ENCODE results near the gene CDH23. TPM values are rescaled to one million over a fixed set of nuclear protein-coding genes. Genes with fewer than 3 reads are reported as not detected.

The CDH23 gene
- total RNA-seq, 1 donor from 2014 or later, result 0.29 TPM

DNA sequence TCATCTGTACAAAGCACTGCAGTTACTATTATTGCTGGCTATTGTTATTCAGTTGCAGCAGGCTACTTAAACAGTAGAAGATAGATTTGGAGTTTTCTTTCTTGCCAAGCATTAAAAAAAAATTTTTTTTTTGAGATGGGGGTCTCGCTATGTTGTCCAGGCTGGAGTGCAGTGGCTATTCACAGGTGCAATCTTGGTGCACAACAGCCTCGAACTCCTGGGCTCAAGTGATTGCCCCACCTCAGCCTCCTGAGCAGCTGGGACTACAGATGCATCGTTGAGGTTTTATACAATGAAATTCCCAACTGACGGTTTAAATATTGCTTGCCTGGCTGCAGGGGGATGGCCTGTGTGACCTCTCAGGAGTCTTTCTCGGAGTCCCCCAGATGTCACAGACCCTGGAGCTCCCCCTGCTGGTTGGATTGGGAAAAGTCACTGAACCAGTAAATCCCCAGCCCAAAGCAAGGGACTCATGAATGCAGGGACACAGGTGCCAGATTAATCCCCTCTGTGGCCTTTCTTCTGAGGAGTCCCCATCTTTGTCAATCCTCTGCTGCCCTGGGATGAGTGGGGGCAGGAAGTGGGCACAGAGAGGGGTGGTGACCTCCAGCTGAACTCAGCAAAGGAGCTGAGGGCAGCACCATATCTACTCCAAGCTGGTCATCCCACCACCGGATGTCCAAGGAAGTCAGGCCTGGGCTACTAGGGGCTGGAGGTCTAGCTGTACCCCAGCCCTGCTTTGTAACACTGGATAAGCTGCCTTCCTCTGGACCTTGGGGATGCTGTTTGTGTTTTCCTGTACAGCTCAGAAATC is 173.3 kb downstream of the CDH23 start:
- TF ChIP-seq, protein P1, sequence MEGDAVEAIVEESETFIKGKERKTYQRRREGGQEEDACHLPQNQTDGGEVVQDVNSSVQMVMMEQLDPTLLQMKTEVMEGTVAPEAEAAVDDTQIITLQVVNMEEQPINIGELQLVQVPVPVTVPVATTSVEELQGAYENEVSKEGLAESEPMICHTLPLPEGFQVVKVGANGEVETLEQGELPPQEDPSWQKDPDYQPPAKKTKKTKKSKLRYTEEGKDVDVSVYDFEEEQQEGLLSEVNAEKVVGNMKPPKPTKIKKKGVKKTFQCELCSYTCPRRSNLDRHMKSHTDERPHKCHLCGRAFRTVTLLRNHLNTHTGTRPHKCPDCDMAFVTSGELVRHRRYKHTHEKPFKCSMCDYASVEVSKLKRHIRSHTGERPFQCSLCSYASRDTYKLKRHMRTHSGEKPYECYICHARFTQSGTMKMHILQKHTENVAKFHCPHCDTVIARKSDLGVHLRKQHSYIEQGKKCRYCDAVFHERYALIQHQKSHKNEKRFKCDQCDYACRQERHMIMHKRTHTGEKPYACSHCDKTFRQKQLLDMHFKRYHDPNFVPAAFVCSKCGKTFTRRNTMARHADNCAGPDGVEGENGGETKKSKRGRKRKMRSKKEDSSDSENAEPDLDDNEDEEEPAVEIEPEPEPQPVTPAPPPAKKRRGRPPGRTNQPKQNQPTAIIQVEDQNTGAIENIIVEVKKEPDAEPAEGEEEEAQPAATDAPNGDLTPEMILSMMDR (IDR thresholded peaks at IDR 0.05), result no peak
- ChIA-PET POLR2A (interaction anchor here (0.7 to 0.9 kb wide), 2 partner anchors 174 to 242 kb away, joined by 3 read pairs; partner anchors contain the start of gene CDH23), CTCF (interaction anchor here (0.6 to 7.3 kb wide), 23 partner anchors 8 to 335 kb away, joined by 3 to 109 read pairs (median 4); partner anchors contain the start of genes CDH23 and SLC29A3)
- intact Hi-C loops (cut with micrococcal nuclease), result loop anchor here (1.0 to 5.0 kb wide), 6 partner anchors 137 to 256 kb away; partner anchors contain the start of genes CDH23 and SLC29A3
- peaks cover 5% of the 10 kb centered on the region for H3K27me3 Mint-ChIP-seq
- no peak overlapping the region for H3K27ac Mint-ChIP-seq
- H3K4me1 Mint-ChIP-seq, result no peaks in the 10 kb centered on the region
- no peak overlapping the region for H3K4me3 Mint-ChIP-seq
- no peaks in the 10 kb centered on the region for H3K9me3 Mint-ChIP-seq
- ATAC-seq (ENCODE audit: low read depth) (peak; percentile 67), DNase-seq (peak; percentile 62)
- H3K36me3 Mint-ChIP-seq (ENCODE audit: low read depth), result no peaks in the 10 kb centered on the region

DNA sequence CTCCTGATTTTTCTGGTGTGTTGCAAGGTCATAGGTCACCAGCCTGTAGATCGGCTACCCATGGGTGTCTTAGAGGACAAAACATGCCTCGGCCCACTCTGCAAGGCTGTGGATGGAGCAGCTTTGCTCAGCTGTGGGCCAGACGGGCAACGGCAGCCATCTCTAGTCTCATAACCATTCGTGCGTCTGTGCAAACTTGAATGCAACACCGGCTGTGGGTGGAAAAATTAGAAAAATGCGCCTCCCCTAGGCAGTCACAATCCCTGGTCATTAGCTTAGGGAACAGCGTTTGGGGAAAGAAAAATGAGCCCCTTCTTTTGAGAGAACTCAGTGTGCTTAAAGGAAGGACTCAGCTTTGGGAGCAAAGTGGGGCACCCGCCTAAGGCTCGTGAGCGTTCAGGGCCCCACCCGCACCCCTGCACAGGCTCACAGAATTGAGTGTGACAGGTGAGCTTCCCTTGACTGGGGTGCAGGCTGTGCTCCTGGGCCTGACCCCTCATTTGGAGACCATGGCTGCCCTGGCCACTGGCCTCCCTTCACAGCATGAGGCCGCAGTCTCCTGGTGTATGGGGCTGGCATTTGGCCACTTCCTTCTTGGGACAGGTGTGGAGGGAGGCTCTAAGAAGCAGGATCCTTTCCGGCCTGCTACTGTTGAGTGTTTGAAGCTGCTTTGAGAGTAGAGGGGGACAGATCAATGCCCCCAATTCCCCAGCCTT is 174.9 kb downstream of the CDH23 start:
- Mint-ChIP-seq H3K9me3 (no peaks in the 10 kb centered on the region), H3K4me3 (no peak overlapping the region), H3K27me3 (no peaks in the 10 kb centered on the region), H3K27ac (no peak overlapping the region), H3K36me3 (ENCODE audit: low read depth) (no peaks in the 10 kb centered on the region), H3K4me1 (no peaks in the 10 kb centered on the region)
- intact Hi-C loops (cut with micrococcal nuclease), result loop anchor here (2.0 to 5.0 kb wide), 2 partner anchors 136 to 241 kb away; no protein-coding TSS in a partner anchor
- no peak for ATAC-seq (ENCODE audit: low read depth)
- CTCF ChIA-PET, result interaction anchor here (0.7 to 7.3 kb wide), 7 partner anchors 16 to 333 kb away, joined by 3 to 109 read pairs (median 6); partner anchors contain the start of gene SLC29A3
- POLR2A ChIA-PET, result interaction anchor here (1.2 kb wide), 1 partner anchor 253 kb away, joined by 3 read pairs; no protein-coding TSS in a partner anchor
- TF ChIP-seq, protein P1 (IDR thresholded peaks at IDR 0.05), result no peak
- DNase-seq, result no peak

DNA sequence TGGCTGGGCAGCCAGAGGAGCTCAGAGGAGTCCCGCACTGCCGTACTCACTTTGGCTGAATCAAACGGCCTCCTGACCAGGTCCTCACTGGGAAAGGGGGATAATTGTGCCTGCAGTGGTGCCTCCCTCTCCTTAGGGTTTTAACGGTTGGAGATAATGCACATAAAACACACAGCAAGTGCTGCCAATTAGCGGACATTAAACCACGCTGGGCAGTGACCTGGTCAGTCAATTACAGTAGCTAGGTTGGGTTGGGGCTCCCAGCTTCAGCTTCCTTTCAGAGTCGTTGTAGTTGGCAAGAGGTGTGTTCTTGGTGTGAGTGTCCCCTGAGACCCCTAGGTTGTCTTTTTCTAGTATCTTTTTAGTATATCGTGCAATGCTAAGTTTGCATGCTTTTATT is 176.2 kb downstream of the CDH23 start:
- Mint-ChIP-seq H3K36me3 (ENCODE audit: low read depth) (no peaks in the 10 kb centered on the region), H3K4me3 (no peak overlapping the region), H3K27ac (no peak overlapping the region), H3K27me3 (no peaks in the 10 kb centered on the region), H3K4me1 (no peaks in the 10 kb centered on the region), H3K9me3 (no peaks in the 10 kb centered on the region)
- DNase-seq (no peak), ATAC-seq (ENCODE audit: low read depth) (no peak)
- intact Hi-C loops (cut with micrococcal nuclease), result loop anchor here (5.0 kb wide), 1 partner anchor 134 kb away; no protein-coding TSS in a partner anchor
- POLR2A ChIA-PET, result no interaction called here
- TF ChIP-seq, protein P1 (IDR thresholded peaks at IDR 0.05), result no peak
- CTCF ChIA-PET, result interaction anchor here (0.7 to 1.2 kb wide), 2 partner anchors 189 to 255 kb away, joined by 3 to 5 read pairs; no protein-coding TSS in a partner anchor

DNA sequence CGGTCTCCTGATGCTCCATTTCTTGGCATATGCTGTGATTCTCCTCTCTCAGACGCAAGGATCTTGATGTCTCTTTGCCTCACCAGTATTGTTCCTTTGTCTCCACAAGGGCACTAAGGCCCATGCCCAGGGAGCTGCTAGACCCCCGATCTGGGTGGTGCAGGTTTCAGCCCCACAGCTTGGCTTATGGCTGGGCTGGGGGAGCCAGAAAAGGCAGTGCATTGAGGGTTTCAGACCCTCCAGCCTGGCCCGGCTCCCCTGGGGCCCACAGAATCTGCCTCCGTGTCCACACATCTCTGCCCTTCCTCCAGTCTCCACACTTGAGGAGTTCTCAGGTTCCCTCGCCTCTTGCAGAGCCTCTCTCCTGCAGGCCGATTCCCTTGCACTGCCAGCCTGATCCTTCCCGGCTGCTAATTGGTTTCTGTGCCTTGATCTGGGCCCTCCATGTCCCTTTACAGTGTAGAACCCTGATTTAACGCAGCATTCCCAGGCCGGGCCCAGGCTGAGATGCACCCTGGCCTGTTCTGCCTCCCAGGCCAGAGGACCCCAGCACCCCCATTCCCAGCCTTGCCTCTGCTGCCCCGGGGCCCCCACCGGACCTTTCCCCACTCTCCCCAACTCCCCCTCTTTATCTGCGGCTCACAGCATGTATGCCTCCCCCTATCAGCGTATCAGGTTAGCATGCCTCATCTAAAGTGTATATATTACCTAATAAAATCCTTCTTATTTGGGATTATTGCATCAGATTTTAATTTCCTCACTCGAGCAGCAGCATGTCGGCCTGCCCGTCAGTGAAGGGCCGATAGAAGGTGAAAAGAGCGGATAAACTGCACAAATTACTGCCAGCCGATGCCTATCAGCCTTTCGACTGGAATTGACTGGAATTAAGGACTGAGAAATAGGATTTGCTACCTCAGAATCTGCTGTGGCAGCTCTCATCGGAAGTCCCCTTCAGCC is 177.1 kb downstream of the CDH23 start:
- no peak for DNase-seq
- intact Hi-C loops (cut with micrococcal nuclease), result loop anchor here (5.0 kb wide), 1 partner anchor 133 kb away; no protein-coding TSS in a partner anchor
- ChIA-PET CTCF (interaction anchor here (0.7 to 1.2 kb wide), 2 partner anchors 190 to 255 kb away, joined by 3 to 5 read pairs; no protein-coding TSS in a partner anchor), POLR2A (no interaction called here)
- TF ChIP-seq, protein P1 (IDR thresholded peaks at IDR 0.05), result no peak
- ATAC-seq (ENCODE audit: low read depth), result no peak
- Mint-ChIP-seq H3K4me1 (no peaks in the 10 kb centered on the region), H3K27me3 (peaks cover 2% of the 10 kb centered on the region), H3K36me3 (ENCODE audit: low read depth) (no peaks in the 10 kb centered on the region), H3K27ac (no peak overlapping the region), H3K9me3 (no peaks in the 10 kb centered on the region), H3K4me3 (no peak overlapping the region)

All from activated B cell treated with CpG ODN at 0.5 μM for 24 hours (primary cell).